Activated T-cell treated with anti-CD3 and anti-CD28 coated beads, Interleukin-2, amount 50 U/mL, for 24 hours (primary cell): ENCODE results near the gene GPR31.
A peak's percentile ranks its signal among the peaks of the same experiment; 100 is the strongest.

Experiments
- DNase-seq: peaks from one replicate; pipeline ENCODE4 v3.0.0-alpha.2; 2020
- H3K27ac Mint-ChIP-seq: 2 replicates; pipeline ENCODE4 v1.8.0; 2020; ENCODE audit warnings: mild to moderate bottlenecking, mixed read lengths
- H3K27me3 Mint-ChIP-seq: 2 replicates; pipeline ENCODE4 v1.8.0; 2020; ENCODE audit warnings: mixed read lengths
- H3K36me3 Mint-ChIP-seq: 2 replicates; pipeline ENCODE4 v1.8.0; 2020; ENCODE audit warnings: low read depth, mixed read lengths
- H3K4me1 Mint-ChIP-seq: 2 replicates; pipeline ENCODE4 v1.8.0; 2020; ENCODE audit warnings: low read depth, mixed read lengths
- H3K4me3 Mint-ChIP-seq: 2 replicates; pipeline ENCODE4 v1.8.0; 2020; ENCODE audit warnings: mild to moderate bottlenecking, moderate library complexity, mixed read lengths
- H3K9me3 Mint-ChIP-seq: 2 replicates; pipeline ENCODE4 v1.8.0; 2020; ENCODE audit warnings: mixed read lengths

The GPR31 gene

GRCh38 chr6:167153521-167153959 lies 4.2 kb downstream of the GPR31 start:
- Mint-ChIP-seq H3K4me1 (peaks cover 30% of the 10 kb centered on the region), H3K27ac (peak overlapping the region; percentile 42), H3K9me3 (no peaks in the 10 kb centered on the region), H3K27me3 (peaks cover 3% of the 10 kb centered on the region), H3K36me3 (no peaks in the 10 kb centered on the region), H3K4me3 (peak overlapping the region; percentile 18)
- DNase-seq = no peak

GRCh38 chr6:167152862-167153261 lies 4.9 kb downstream of the GPR31 start:
- Mint-ChIP-seq H3K27me3 (peaks cover 3% of the 10 kb centered on the region), H3K4me1 (peaks cover 30% of the 10 kb centered on the region), H3K9me3 (no peaks in the 10 kb centered on the region), H3K36me3 (no peaks in the 10 kb centered on the region), H3K4me3 (peak overlapping the region; percentile 18), H3K27ac (no peak overlapping the region)
- no peak for DNase-seq

GRCh38 chr6:167151648-167152047 lies 6.1 kb downstream of the GPR31 start:
- no peak overlapping the region for H3K27ac Mint-ChIP-seq
- no peaks in the 10 kb centered on the region for H3K36me3 Mint-ChIP-seq
- DNase-seq = no peak
- H3K9me3 Mint-ChIP-seq = no peaks in the 10 kb centered on the region
- peaks cover 3% of the 10 kb centered on the region for H3K27me3 Mint-ChIP-seq
- no peak overlapping the region for H3K4me3 Mint-ChIP-seq
- peaks cover 30% of the 10 kb centered on the region for H3K4me1 Mint-ChIP-seq

- H3K27ac Mint-ChIP-seq = peak overlapping the region; percentile 26
- H3K4me3 Mint-ChIP-seq = no peak overlapping the region
- H3K4me1 Mint-ChIP-seq = peaks cover 30% of the 10 kb centered on the region
- H3K27me3 Mint-ChIP-seq = peaks cover 3% of the 10 kb centered on the region
- no peaks in the 10 kb centered on the region for H3K9me3 Mint-ChIP-seq
- no peaks in the 10 kb centered on the region for H3K36me3 Mint-ChIP-seq
- DNase-seq = no peak
Observed at GRCh38 chr6:167150941-167151549, 6.7 kb downstream of the GPR31 start.

- H3K36me3 Mint-ChIP-seq = no peaks in the 10 kb centered on the region
- H3K9me3 Mint-ChIP-seq = no peaks in the 10 kb centered on the region
- H3K4me3 Mint-ChIP-seq = no peak overlapping the region
- no peak overlapping the region for H3K27ac Mint-ChIP-seq
- H3K4me1 Mint-ChIP-seq = peaks cover 30% of the 10 kb centered on the region
- peaks cover 3% of the 10 kb centered on the region for H3K27me3 Mint-ChIP-seq
- no peak for DNase-seq
Observed at GRCh38 chr6:167148997-167149396, 8.8 kb downstream of the GPR31 start.

GRCh38 chr6:167148021-167148420 lies 9.8 kb downstream of the GPR31 start:
- H3K9me3 Mint-ChIP-seq = no peaks in the 10 kb centered on the region
- H3K4me3 Mint-ChIP-seq = no peak overlapping the region
- no peak for DNase-seq

GRCh38 chr6:167146977-167147376 lies 10.8 kb downstream of the GPR31 start:
- DNase-seq = no peak
- Mint-ChIP-seq H3K9me3 (no peaks in the 10 kb centered on the region), H3K4me1 (peaks cover 18% of the 10 kb centered on the region), H3K36me3 (no peaks in the 10 kb centered on the region), H3K27ac (no peak overlapping the region), H3K27me3 (no peaks in the 10 kb centered on the region), H3K4me3 (no peak overlapping the region)

More at GRCh38 chr6:167148021-167148420, 9.8 kb downstream of the GPR31 start:
- Mint-ChIP-seq H3K27ac (no peak overlapping the region), H3K27me3 (no peaks in the 10 kb centered on the region), H3K36me3 (no peaks in the 10 kb centered on the region), H3K4me1 (peaks cover 22% of the 10 kb centered on the region)

GRCh38 chr6:167146135-167146534 lies 11.6 kb downstream of the GPR31 start:
- Mint-ChIP-seq H3K9me3 (no peaks in the 10 kb centered on the region), H3K4me3 (no peak overlapping the region), H3K36me3 (no peaks in the 10 kb centered on the region), H3K27me3 (no peaks in the 10 kb centered on the region), H3K4me1 (peaks cover 13% of the 10 kb centered on the region), H3K27ac (no peak overlapping the region)
- no peak for DNase-seq

- Mint-ChIP-seq H3K4me3 (no peak overlapping the region), H3K36me3 (no peaks in the 10 kb centered on the region), H3K9me3 (no peaks in the 10 kb centered on the region), H3K27me3 (no peaks in the 10 kb centered on the region), H3K4me1 (peaks cover 9% of the 10 kb centered on the region), H3K27ac (no peak overlapping the region)
- no peak for DNase-seq
Observed at GRCh38 chr6:167145461-167145860, 12.3 kb downstream of the GPR31 start.

- H3K4me1 Mint-ChIP-seq = peaks cover 17% of the 10 kb centered on the region
- no peak overlapping the region for H3K27ac Mint-ChIP-seq
- no peaks in the 10 kb centered on the region for H3K27me3 Mint-ChIP-seq
Observed at GRCh38 chr6:167143041-167143440, 14.7 kb downstream of the GPR31 start.

GRCh38 chr6:167142433-167142761 lies 15.4 kb downstream of the GPR31 start:
- Mint-ChIP-seq H3K4me1 (peaks cover 21% of the 10 kb centered on the region), H3K9me3 (no peaks in the 10 kb centered on the region), H3K4me3 (no peak overlapping the region), H3K27me3 (no peaks in the 10 kb centered on the region), H3K36me3 (no peaks in the 10 kb centered on the region), H3K27ac (no peak overlapping the region)
- no peak for DNase-seq

More at GRCh38 chr6:167143041-167143440, 14.7 kb downstream of the GPR31 start:
- no peak for DNase-seq
- H3K4me3 Mint-ChIP-seq = no peak overlapping the region
- H3K36me3 Mint-ChIP-seq = no peaks in the 10 kb centered on the region
- no peaks in the 10 kb centered on the region for H3K9me3 Mint-ChIP-seq

- Mint-ChIP-seq H3K9me3 (no peaks in the 10 kb centered on the region), H3K27me3 (no peaks in the 10 kb centered on the region), H3K4me3 (no peak overlapping the region), H3K36me3 (no peaks in the 10 kb centered on the region), H3K4me1 (peaks cover 26% of the 10 kb centered on the region), H3K27ac (no peak overlapping the region)
- peak; percentile 70 for DNase-seq
Observed at GRCh38 chr6:167141667-167142432, 15.9 kb downstream of the GPR31 start.

- Mint-ChIP-seq H3K27ac (no peak overlapping the region), H3K9me3 (no peaks in the 10 kb centered on the region), H3K4me1 (peaks cover 33% of the 10 kb centered on the region), H3K36me3 (no peaks in the 10 kb centered on the region), H3K4me3 (no peak overlapping the region), H3K27me3 (no peaks in the 10 kb centered on the region)
- DNase-seq = no peak
Observed at GRCh38 chr6:167140589-167141474, 16.9 kb downstream of the GPR31 start.

GRCh38 chr6:167139761-167140160 lies 18.0 kb downstream of the GPR31 start:
- Mint-ChIP-seq H3K4me3 (no peak overlapping the region), H3K36me3 (no peaks in the 10 kb centered on the region), H3K27ac (no peak overlapping the region), H3K9me3 (no peaks in the 10 kb centered on the region), H3K4me1 (peaks cover 34% of the 10 kb centered on the region), H3K27me3 (no peaks in the 10 kb centered on the region)
- DNase-seq = no peak
